DOHH2 (cell line): Measurements from ENCODE around the gene USP10.

Source experiments
- H3F3A ChIP-seq: fragments of 200-600 bp; sonication (generic), shearing (Covaris generic); 2 replicates; pipeline ENCODE4 v1.6.0; 2016; ENCODE audit warnings: antibody characterized with exemption, mild to moderate bottlenecking; ENCODE audit not compliant: control insufficient read depth, insufficient read depth
- H3K27ac ChIP-seq: fragments of 200-600 bp; sonication (generic); 2 replicates; pipeline ENCODE4 v1.5.1; 2014; ENCODE audit warnings: low read depth, mild to moderate bottlenecking, low read length, moderate library complexity
- H3K27me3 ChIP-seq: fragments of 200-600 bp; sonication (generic); 2 replicates; pipeline ENCODE4 v1.6.1; 2014; ENCODE audit warnings: mild to moderate bottlenecking, low read length, mixed read lengths; ENCODE audit not compliant: control insufficient read depth
- H3K36me3 ChIP-seq: fragments of 200-600 bp; sonication (generic); 2 replicates; pipeline ENCODE4 v1.6.1; 2014; ENCODE audit warnings: mild to moderate bottlenecking, low read length, moderate library complexity, mixed read lengths; ENCODE audit not compliant: control insufficient read depth
- H3K4me1 ChIP-seq: fragments of 200-600 bp; sonication (generic); 2 replicates; pipeline ENCODE4 v1.6.1; 2014; ENCODE audit warnings: mild to moderate bottlenecking, low read length, mixed read lengths; ENCODE audit not compliant: control insufficient read depth
- H3K4me2 ChIP-seq: fragments of 200-600 bp; sonication (generic); 2 replicates; pipeline ENCODE4 v1.6.0; 2014; ENCODE audit warnings: mild to moderate bottlenecking, low read length, moderate library complexity
- H3K4me3 ChIP-seq: fragments of 200-600 bp; sonication (generic); 2 replicates; pipeline ENCODE4 v1.5.1; 2014; ENCODE audit warnings: mild to moderate bottlenecking, low read length, mixed read lengths
- H3K79me2 ChIP-seq: fragments of 200-600 bp; sonication (generic); 2 replicates; pipeline ENCODE4 v1.6.1; 2014; ENCODE audit warnings: mild to moderate bottlenecking, low read length, mixed read lengths; ENCODE audit not compliant: control insufficient read depth
- H3K9me2 ChIP-seq: fragments of 200-600 bp; sonication (generic); replicated peaks from 2 replicates; pipeline ENCODE4 v1.6.1; 2014; ENCODE audit warnings: mild to moderate bottlenecking, low read length, mixed read lengths; ENCODE audit not compliant: control insufficient read depth
- H3K9me3 ChIP-seq: fragments of 200-600 bp; sonication (generic); 2 replicates; pipeline ENCODE4 v1.6.1; 2014; ENCODE audit warnings: antibody characterized with exemption, low read length, mixed read lengths; ENCODE audit not compliant: control insufficient read depth, insufficient read depth
- H4K20me1 ChIP-seq: fragments of 200-600 bp; sonication (generic); 2 replicates; pipeline ENCODE4 v1.6.0; 2014; ENCODE audit warnings: low read depth, mild to moderate bottlenecking, antibody characterized with exemption, low read length, moderate library complexity; ENCODE audit not compliant: control insufficient read depth, insufficient read depth
- EZH2phosphoT487 ChIP-seq: fragments of 200-600 bp; sonication (generic); IDR thresholded peaks from 2 replicates; pipeline ENCODE4 v1.6.1; 2017; ENCODE audit warnings: borderline replicate concordance, mild to moderate bottlenecking, antibody characterized with exemption, low read length, moderate library complexity, mixed read lengths
- TF ChIP-seq, protein P1 (sequence below): fragments of 200-600 bp; sonication (generic); IDR thresholded peaks from one replicate; pipeline ENCODE4 v1.5.1; 2014; ENCODE audit warnings: antibody characterized with exemption, mild to moderate bottlenecking, low read depth, low read length; ENCODE audit not compliant: poor library complexity, severe bottlenecking

Gene USP10

GRCh38 chr16:84658690-84659089 lies 41.1 kb upstream of the USP10 start:
- H3K36me3 ChIP-seq: peaks cover 52% of the 10 kb centered on the region
- no peak overlapping the region for H3K4me3 ChIP-seq
- H3F3A ChIP-seq: peaks cover 3% of the 10 kb centered on the region
- H3K27ac ChIP-seq: no peak overlapping the region
- peaks cover 43% of the 10 kb centered on the region for H3K4me1 ChIP-seq
- no peaks in the 10 kb centered on the region for H3K27me3 ChIP-seq
- peaks cover 6% of the 10 kb centered on the region for H3K79me2 ChIP-seq
- no peaks in the 10 kb centered on the region; the same call in 1 of the 2 replicates for H4K20me1 ChIP-seq
- no peaks in the 10 kb centered on the region for H3K9me2 ChIP-seq
- TF ChIP-seq EZH2phosphoT487: no peak
- TF ChIP-seq, protein P1, sequence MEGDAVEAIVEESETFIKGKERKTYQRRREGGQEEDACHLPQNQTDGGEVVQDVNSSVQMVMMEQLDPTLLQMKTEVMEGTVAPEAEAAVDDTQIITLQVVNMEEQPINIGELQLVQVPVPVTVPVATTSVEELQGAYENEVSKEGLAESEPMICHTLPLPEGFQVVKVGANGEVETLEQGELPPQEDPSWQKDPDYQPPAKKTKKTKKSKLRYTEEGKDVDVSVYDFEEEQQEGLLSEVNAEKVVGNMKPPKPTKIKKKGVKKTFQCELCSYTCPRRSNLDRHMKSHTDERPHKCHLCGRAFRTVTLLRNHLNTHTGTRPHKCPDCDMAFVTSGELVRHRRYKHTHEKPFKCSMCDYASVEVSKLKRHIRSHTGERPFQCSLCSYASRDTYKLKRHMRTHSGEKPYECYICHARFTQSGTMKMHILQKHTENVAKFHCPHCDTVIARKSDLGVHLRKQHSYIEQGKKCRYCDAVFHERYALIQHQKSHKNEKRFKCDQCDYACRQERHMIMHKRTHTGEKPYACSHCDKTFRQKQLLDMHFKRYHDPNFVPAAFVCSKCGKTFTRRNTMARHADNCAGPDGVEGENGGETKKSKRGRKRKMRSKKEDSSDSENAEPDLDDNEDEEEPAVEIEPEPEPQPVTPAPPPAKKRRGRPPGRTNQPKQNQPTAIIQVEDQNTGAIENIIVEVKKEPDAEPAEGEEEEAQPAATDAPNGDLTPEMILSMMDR: no peak
- no peak overlapping the region for H3K4me2 ChIP-seq
- no peaks in the 10 kb centered on the region for H3K9me3 ChIP-seq

DNA sequence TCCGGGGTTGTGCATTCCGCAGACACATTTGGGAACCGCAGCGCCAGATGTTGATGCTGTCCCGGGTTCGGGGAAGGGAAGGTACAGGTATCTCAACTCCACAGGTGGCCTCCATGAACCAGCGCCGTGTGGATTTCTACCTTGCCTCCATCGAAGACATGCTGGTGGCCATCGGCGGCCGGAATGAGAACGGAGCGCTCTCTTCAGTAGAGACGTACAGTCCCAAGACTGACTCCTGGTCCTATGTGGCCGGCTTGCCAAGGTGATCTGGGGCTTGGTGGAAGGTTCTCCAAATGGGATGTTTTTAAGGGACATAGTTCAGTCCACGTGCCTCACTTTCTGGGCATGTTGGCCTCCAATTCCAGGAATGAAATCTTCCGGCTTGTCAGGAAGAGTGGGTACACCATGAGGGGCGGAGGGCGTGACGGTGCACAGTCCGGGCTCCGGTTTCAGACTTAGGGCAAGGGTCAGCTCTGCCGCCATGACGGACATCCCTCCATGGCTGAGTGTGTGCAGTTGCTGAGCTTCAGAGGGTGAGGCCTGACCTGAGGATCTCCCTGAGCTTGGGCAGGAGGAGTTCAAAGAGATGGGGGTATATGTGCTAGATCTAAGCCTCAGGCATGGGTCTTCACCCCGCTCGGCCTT lies 40.0 kb upstream of the USP10 start:
- H3K36me3 ChIP-seq: peaks cover 58% of the 10 kb centered on the region
- peaks cover 54% of the 10 kb centered on the region for H3K4me1 ChIP-seq
- peaks cover 3% of the 10 kb centered on the region for H3F3A ChIP-seq
- no peak overlapping the region for H3K4me2 ChIP-seq
- H3K27ac ChIP-seq: no peak overlapping the region
- no peaks in the 10 kb centered on the region for H3K27me3 ChIP-seq
- no peak overlapping the region for H3K4me3 ChIP-seq
- no peaks in the 10 kb centered on the region for H3K9me2 ChIP-seq
- TF ChIP-seq, protein P1: no peak
- TF ChIP-seq EZH2phosphoT487: no peak
- peaks cover 6% of the 10 kb centered on the region for H3K79me2 ChIP-seq
- no peaks in the 10 kb centered on the region; the same call in 1 of the 2 replicates for H4K20me1 ChIP-seq
- H3K9me3 ChIP-seq: no peaks in the 10 kb centered on the region

GRCh38 chr16:84660973-84661372 lies 38.8 kb upstream of the USP10 start:
- peaks cover 60% of the 10 kb centered on the region for H3K36me3 ChIP-seq
- TF ChIP-seq, protein P1: no peak
- H3K79me2 ChIP-seq: peaks cover 6% of the 10 kb centered on the region
- H3K27me3 ChIP-seq: no peaks in the 10 kb centered on the region
- H3K4me1 ChIP-seq: peaks cover 52% of the 10 kb centered on the region
- H3K9me2 ChIP-seq: no peaks in the 10 kb centered on the region
- no peak overlapping the region for H3K4me2 ChIP-seq
- no peaks in the 10 kb centered on the region for H3K9me3 ChIP-seq
- peaks cover 3% of the 10 kb centered on the region for H3F3A ChIP-seq
- no peak overlapping the region for H3K27ac ChIP-seq
- no peak overlapping the region for H3K4me3 ChIP-seq
- no peaks in the 10 kb centered on the region; the same call in 1 of the 2 replicates for H4K20me1 ChIP-seq
